HEK293 (cell line): Measurements from ENCODE around the gene TSEN54.

Experiments
- BCL11A ChIP-seq: fragments of 450-650 bp; formaldehyde crosslinking; IDR thresholded peaks from 2 replicates; pipeline ENCODE4 v1.5.1; 2016; ENCODE audit warnings: low read depth, missing biosample characterization, missing genetic modification characterization
- CTCF ChIP-seq: fragments of 450-650 bp; formaldehyde crosslinking; IDR thresholded peaks from 2 replicates; pipeline ENCODE4 v1.5.1; 2016; ENCODE audit warnings: missing biosample characterization, missing genetic modification characterization
- GLI2 ChIP-seq: fragments of 450-650 bp; formaldehyde crosslinking; IDR thresholded peaks from 2 replicates; pipeline ENCODE4; 2017; ENCODE audit warnings: missing biosample characterization, missing genetic modification characterization, low read depth, borderline replicate concordance
- RBAK ChIP-seq: fragments of 450-650 bp; formaldehyde crosslinking; IDR thresholded peaks from 2 replicates; pipeline ENCODE4 v1.5.1; 2016; ENCODE audit warnings: missing biosample characterization, missing genetic modification characterization
- REPIN1 ChIP-seq: fragments of 450-650 bp; formaldehyde crosslinking; IDR thresholded peaks from 2 replicates; pipeline ENCODE4 v1.5.1; 2017; ENCODE audit warnings: missing biosample characterization, missing genetic modification characterization, low read depth
- REST ChIP-seq: fragments of 450-650 bp; formaldehyde crosslinking; IDR thresholded peaks from 2 replicates; pipeline ENCODE4 v1.5.1; 2016; ENCODE audit warnings: missing biosample characterization, missing genetic modification characterization
- SCRT2 ChIP-seq: fragments of 450-650 bp; formaldehyde crosslinking; IDR thresholded peaks from 2 replicates; pipeline ENCODE4 v1.5.1; 2016; ENCODE audit warnings: missing biosample characterization, missing genetic modification characterization
- SP3 ChIP-seq: fragments of 450-650 bp; formaldehyde crosslinking; IDR thresholded peaks from 2 replicates; pipeline ENCODE4 v1.5.1; 2016; ENCODE audit warnings: missing biosample characterization, missing genetic modification characterization
- SP7 ChIP-seq: fragments of 450-650 bp; formaldehyde crosslinking; IDR thresholded peaks from 2 replicates; pipeline ENCODE4 v1.5.1; 2016; ENCODE audit warnings: missing biosample characterization, missing genetic modification characterization
- YY1 ChIP-seq: fragments of 450-650 bp; formaldehyde crosslinking; IDR thresholded peaks from 2 replicates; pipeline ENCODE4 v1.5.1; 2018; ENCODE audit warnings: missing biosample characterization, missing genetic modification characterization
- ZBTB17 ChIP-seq: fragments of 450-650 bp; formaldehyde crosslinking; IDR thresholded peaks from 2 replicates; pipeline ENCODE4 v1.5.1; 2016; ENCODE audit warnings: missing biosample characterization, missing genetic modification characterization
- ZFHX2 ChIP-seq: fragments of 450-650 bp; formaldehyde crosslinking; conservative IDR thresholded peaks from 2 replicates; pipeline ENCODE4 v1.5.1; 2016; ENCODE audit warnings: missing biosample characterization, missing genetic modification characterization
- ZFP41 ChIP-seq: fragments of 450-650 bp; formaldehyde crosslinking; IDR thresholded peaks from 2 replicates; pipeline ENCODE4 v1.5.1; 2016; ENCODE audit warnings: missing biosample characterization, missing genetic modification characterization, borderline replicate concordance
- ZNF114 ChIP-seq: fragments of 450-650 bp; formaldehyde crosslinking; IDR thresholded peaks from 2 replicates; pipeline ENCODE4 v1.5.0; 2017; ENCODE audit warnings: missing biosample characterization, missing genetic modification characterization
- ZNF121 ChIP-seq: fragments of 450-650 bp; formaldehyde crosslinking; IDR thresholded peaks from 2 replicates; pipeline ENCODE4 v1.5.1; 2016; ENCODE audit warnings: missing biosample characterization, missing genetic modification characterization
- ZNF140 ChIP-seq: fragments of 450-650 bp; formaldehyde crosslinking; IDR thresholded peaks from 2 replicates; pipeline ENCODE4 v1.5.1; 2016; ENCODE audit warnings: missing biosample characterization, missing genetic modification characterization
- ZNF16 ChIP-seq: fragments of 450-650 bp; formaldehyde crosslinking; IDR thresholded peaks from 2 replicates; pipeline ENCODE4 v1.5.1; 2016; ENCODE audit warnings: low read depth, missing biosample characterization, missing genetic modification characterization
- ZNF169 ChIP-seq: fragments of 450-650 bp; formaldehyde crosslinking; IDR thresholded peaks from 2 replicates; pipeline ENCODE4 v1.5.1; 2016; ENCODE audit warnings: missing biosample characterization, missing genetic modification characterization
- ZNF18 ChIP-seq: fragments of 450-650 bp; formaldehyde crosslinking; IDR thresholded peaks from 2 replicates; pipeline ENCODE4 v1.5.1; 2016; ENCODE audit warnings: missing biosample characterization, missing genetic modification characterization
- ZNF214 ChIP-seq: fragments of 450-650 bp; formaldehyde crosslinking; IDR thresholded peaks from 2 replicates; pipeline ENCODE4 v1.5.1; 2017; ENCODE audit warnings: missing biosample characterization, mild to moderate bottlenecking, missing genetic modification characterization, borderline replicate concordance
- ZNF37A ChIP-seq: fragments of 450-650 bp; IDR thresholded peaks from 2 replicates; pipeline ENCODE4 v1.5.1; 2018; ENCODE audit warnings: missing biosample characterization, missing genetic modification characterization
- ZNF398 ChIP-seq: fragments of 450-650 bp; formaldehyde crosslinking; IDR thresholded peaks from 2 replicates; pipeline ENCODE4 v1.5.1; 2017; ENCODE audit warnings: missing biosample characterization, missing genetic modification characterization
- ZNF449 ChIP-seq: fragments of 450-650 bp; formaldehyde crosslinking; IDR thresholded peaks from 2 replicates; pipeline ENCODE4 v1.5.1; 2017; ENCODE audit warnings: missing biosample characterization, mild to moderate bottlenecking, missing genetic modification characterization, moderate library complexity
- ZNF514 ChIP-seq: fragments of 450-650 bp; formaldehyde crosslinking; IDR thresholded peaks from 2 replicates; pipeline ENCODE4 v1.5.1; 2016; ENCODE audit warnings: missing biosample characterization, missing genetic modification characterization
- ZNF558 ChIP-seq: fragments of 450-650 bp; formaldehyde crosslinking; IDR thresholded peaks from 2 replicates; pipeline ENCODE4 v1.5.1; 2016; ENCODE audit warnings: missing biosample characterization, missing genetic modification characterization
- ZNF596 ChIP-seq: fragments of 450-650 bp; IDR thresholded peaks from 2 replicates; pipeline ENCODE4 v1.5.0; 2018; ENCODE audit warnings: missing biosample characterization, mild to moderate bottlenecking, missing genetic modification characterization, moderate library complexity
- ZNF654 ChIP-seq: fragments of 450-650 bp; formaldehyde crosslinking; IDR thresholded peaks from 2 replicates; pipeline ENCODE4 v1.5.1; 2016; ENCODE audit warnings: low read depth, missing biosample characterization, missing genetic modification characterization
- ZNF707 ChIP-seq: fragments of 450-650 bp; formaldehyde crosslinking; IDR thresholded peaks from 2 replicates; pipeline ENCODE4 v1.5.1; 2016; ENCODE audit warnings: missing biosample characterization, missing genetic modification characterization
- ZSCAN16 ChIP-seq: fragments of 450-650 bp; formaldehyde crosslinking; IDR thresholded peaks from 2 replicates; pipeline ENCODE4 v1.5.1; 2016; ENCODE audit warnings: missing biosample characterization, missing genetic modification characterization
- ZSCAN30 ChIP-seq: fragments of 450-650 bp; IDR thresholded peaks from 2 replicates; pipeline ENCODE4 v1.5.1; 2018; ENCODE audit warnings: missing biosample characterization, mild to moderate bottlenecking, missing genetic modification characterization, moderate library complexity

TSEN54 gene

GRCh38 chr17:75516619-75517296 lies 430 bp downstream of the TSEN54 start (continued):
- TF ChIP-seq CTCF (tag by site-specific recombination) (no peak), ZBTB17 (tag by site-specific recombination) (peak; percentile 10; the same call in 1 of the 2 replicates), ZFHX2 (tag by site-specific recombination) (peak; percentile 49), ZNF654 (tag by site-specific recombination) (no peak), ZNF18 (no peak), ZNF214 (tag by site-specific recombination) (no peak), REPIN1 (tag by site-specific recombination) (no peak), ZFP41 (tag by site-specific recombination) (no peak), SP7 (0 out of 2 replicates have a peak, but pooled peaks have one; percentile 26), ZSCAN30 (tag by site-specific recombination) (no peak), ZNF16 (tag by site-specific recombination) (no peak), ZNF558 (tag by site-specific recombination) (no peak), SP3 (tag by site-specific recombination) (peak; percentile 46), ZNF121 (tag by site-specific recombination) (no peak), GLI2 (tag by site-specific recombination) (no peak), ZNF37A (tag by site-specific recombination) (no peak), ZNF114 (tag by site-specific recombination) (no peak), ZNF707 (tag by site-specific recombination) (no peak), YY1 (tag by site-specific recombination) (no peak), SCRT2 (tag by site-specific recombination) (no peak), ZNF140 (no peak), ZNF514 (tag by site-specific recombination) (no peak), ZNF449 (tag by site-specific recombination) (no peak), ZNF169 (tag by site-specific recombination) (no peak), RBAK (tag by site-specific recombination) (no peak), ZNF596 (tag by site-specific recombination) (no peak), ZSCAN16 (tag by site-specific recombination) (no peak), BCL11A (tag by site-specific recombination) (no peak), ZNF398 (peak; percentile 57), REST (tag by site-specific recombination) (no peak)
